HuH-7 (cell line): ENCODE measurements around the gene KLF18.
"Not testable (repeated sequence)": the region's sequence is repeated elsewhere in the genome, so short reads cannot be mapped to it uniquely, and the experiment has no call there.

ENCODE experiments used
- DNase-seq: peaks from one replicate; pipeline ENCODE4 v3.0.0; 2011; ENCODE audit warnings: low spot score

The KLF18 gene

DNA sequence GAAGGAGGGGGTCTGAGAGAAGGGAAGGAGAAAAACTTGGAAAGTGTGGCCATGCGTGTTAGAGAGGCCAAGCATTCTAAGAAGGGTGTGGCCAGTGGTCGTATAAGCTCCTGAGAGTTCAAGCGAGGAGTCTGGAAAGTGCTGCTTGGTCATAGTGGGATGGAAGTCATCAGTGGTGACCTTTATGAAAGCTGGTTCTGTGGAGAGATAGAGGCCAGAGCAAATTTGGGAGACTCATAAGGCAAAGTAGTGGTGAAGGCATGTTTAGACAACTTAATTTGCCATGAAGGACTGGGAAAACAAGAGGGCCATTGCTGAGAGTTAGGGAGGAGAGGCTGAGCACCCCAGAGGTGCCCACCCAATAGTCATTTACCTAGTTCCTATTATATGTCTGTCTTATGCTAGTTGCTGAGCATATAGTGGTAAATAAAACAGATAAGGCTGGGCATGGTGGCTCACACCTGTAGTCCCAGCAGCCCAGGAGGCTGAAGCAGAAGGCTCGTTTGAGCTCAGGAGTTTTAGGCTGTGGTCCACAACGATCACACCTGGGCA, 21.0 kb downstream of the KLF18 start:
- no peak for DNase-seq

DNA sequence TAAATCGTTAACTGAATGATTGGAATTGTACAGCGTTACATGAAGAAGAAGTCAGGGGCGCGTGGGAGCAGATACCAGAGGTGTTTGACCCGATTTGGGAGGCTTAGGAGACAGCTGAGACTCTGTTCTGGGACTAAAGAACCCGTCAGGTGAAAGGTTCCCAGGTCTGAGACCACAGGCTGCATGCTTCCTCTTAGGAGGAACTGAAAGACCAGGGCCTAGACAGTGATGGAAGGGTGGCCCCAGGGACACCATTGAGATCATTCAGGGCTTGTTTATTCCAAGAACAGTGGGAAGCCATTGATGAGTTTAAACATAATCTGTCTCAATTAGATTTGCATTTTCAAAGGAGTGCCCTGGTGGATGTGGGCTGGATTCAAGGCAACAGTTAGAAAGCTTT, 21.9 kb downstream of the KLF18 start:
- DNase-seq: no peak

GRCh38 chr1:44118682-44119081, 22.7 kb downstream of the KLF18 start, which contains the start of gene KLF17:
Gene KLF17, plus strand, starts transcription at chr1:44118821. Its CDS starts 87 bp downstream, at chr1:44118908.
- DNase-seq: no peak

- DNase-seq: not testable (repeated sequence)
These were observed 24.2 kb downstream of the KLF18 start for GRCh38 chr1:44117272-44117671.

DNA sequence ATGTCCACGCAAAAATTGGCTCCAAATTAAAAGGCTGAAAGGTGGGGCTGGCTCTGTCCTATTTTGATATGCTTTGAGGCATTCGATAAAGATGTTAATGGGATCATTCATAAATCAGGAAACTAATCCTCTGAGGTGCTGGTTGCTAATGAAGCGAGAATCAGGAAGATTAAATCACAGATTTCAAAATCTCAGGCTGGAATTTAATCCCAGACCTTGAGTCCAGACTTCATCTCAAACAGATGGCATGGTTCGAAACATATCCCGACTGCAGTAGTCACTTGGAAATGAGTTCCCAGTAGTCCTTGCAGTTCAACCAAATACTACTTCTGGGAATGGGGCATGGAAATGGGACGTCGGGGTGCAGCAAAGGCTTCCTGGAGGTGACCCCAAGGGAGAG, 27.3 kb downstream of the KLF18 start:
- no peak for DNase-seq

- no peak for DNase-seq
These were observed 28.3 kb downstream of the KLF18 start for GRCh38 chr1:44113095-44113609.

DNA sequence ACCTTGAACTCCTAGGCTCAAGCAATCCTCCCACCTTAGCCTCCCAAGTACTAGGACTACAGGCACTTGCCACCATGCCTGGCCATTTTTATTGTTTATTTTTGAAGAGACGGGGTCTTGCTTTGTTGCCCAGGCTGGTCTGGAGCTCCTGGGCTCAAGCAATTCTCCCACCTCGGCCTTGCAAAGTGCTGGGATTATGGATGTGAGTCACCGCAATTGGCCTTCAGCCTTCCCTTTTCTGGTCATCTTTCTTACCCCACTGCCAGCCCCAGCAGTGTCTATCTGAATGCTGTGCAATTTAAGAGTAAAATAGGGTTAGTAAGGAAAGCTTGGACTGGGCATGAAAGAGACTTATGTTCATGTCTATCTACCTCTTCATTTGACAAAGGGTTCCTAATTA, 28.9 kb downstream of the KLF18 start:
- DNase-seq: no peak

- DNase-seq: no peak
These were observed 29.6 kb downstream of the KLF18 start for GRCh38 chr1:44111861-44112260.

DNA sequence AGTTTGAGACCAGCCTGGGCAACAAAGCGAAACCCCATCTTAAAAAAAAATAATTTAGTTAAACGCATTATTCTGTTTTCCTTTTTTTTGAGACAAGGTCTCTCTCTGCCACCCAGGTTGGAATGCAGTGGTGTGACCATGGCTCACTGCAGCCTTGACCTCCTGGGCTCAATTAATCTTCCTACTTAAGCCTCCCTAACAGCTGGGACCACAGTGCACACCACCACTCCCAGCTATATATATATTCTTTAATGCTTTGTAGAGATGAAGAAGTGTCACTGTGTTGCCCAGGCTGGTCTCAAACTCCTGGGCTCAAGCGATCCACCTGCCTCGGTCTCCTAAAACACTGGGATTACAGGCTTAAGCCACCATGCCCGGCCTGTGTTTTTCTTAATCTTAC, 30.5 kb downstream of the KLF18 start:
- DNase-seq: no peak

- no peak for DNase-seq
These were observed 32.5 kb downstream of the KLF18 start for GRCh38 chr1:44108971-44109370.

GRCh38 chr1:44108241-44108640, 33.2 kb downstream of the KLF18 start:
- no peak for DNase-seq

DNA sequence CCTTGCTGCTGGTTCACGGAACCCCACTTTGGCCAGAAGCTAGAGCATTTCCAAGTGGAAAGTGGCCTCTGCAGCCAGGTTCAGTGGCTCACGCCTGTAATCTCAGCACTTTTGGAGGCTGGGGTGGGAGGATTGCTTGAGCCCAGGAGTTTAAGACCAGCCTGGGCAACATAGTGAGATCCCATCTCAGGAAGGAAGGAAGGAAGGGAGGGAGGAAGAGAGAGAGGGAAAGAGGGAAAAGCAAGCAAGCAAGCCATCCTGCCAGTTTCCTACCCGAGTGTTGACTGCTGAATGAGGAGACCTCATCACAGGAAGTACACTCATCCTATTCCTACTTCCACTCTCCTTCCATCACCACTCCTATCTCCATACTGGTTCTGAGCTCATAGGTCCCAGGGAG, 35.6 kb downstream of the KLF18 start:
- no peak for DNase-seq

- peak; percentile 36 for DNase-seq
These were observed 37.9 kb downstream of the KLF18 start for GRCh38 chr1:44103270-44104131.

GRCh38 chr1:44101328-44101727, 40.1 kb downstream of the KLF18 start:
- no peak for DNase-seq

- no peak for DNase-seq
These were observed 41.1 kb downstream of the KLF18 start for GRCh38 chr1:44100183-44100868.

- DNase-seq: no peak
These were observed 47.4 kb downstream of the KLF18 start for GRCh38 chr1:44094047-44094446.

GRCh38 chr1:44090429-44091252, 50.8 kb downstream of the KLF18 start:
- DNase-seq: no peak

DNA sequence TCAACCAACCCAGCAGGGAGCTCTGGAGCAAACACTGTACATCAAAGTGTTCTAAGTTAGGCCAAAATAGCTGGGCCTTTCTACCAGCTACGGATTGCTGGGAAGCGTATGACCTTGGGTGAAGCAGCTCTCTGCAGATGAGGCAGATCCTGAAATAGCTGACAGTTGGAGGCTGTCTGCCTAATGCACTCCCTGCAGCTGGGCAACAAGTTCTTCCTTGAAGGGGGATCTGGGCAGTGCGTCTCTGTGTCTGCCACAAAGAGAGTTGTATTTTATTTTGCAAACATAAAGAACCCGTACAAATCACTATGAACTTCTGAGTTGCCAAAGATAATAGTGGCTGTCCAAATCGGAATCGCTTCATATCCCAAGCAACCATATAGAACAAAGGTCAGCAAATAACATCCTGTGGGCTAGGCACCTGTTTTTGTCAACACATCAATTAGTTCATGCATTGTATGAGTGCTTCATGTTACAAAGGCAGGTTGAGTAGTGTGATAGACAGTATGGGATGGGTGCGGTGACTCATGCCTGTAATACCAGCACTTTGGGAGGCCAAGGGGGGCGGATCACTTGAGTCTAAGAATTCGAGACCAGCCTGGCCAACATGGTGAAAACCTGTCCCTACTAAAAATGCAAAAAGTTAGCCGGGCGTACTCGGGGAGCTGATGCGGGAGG, 51.9 kb downstream of the KLF18 start:
- DNase-seq: no peak
